Gastroesophageal sphincter (tissue), 3 donors: ENCODE data around the gene CLPTM1L.

Experiments used
- EP300 ChIP-seq: sonication (generic); formaldehyde crosslinking; IDR thresholded peaks from one replicate; pipeline ENCODE4 v1.6.1; 2017; ENCODE audit warnings: antibody characterized with exemption, mild to moderate bottlenecking
- TF ChIP-seq, protein P1 (sequence below), 4 experiments: fragments of 200-600 bp in 2 of 4; fragments of 450-650 bp in 2 of 4; sonication (generic) in 1 of 4; IDR thresholded peaks; one replicate each; pipeline ENCODE4 v1.5.1; 2017 to 2019; ENCODE audit warnings: antibody characterized with exemption in 4 of 4, mild to moderate bottlenecking in 2 of 4, moderate library complexity in 2 of 4

DNA sequence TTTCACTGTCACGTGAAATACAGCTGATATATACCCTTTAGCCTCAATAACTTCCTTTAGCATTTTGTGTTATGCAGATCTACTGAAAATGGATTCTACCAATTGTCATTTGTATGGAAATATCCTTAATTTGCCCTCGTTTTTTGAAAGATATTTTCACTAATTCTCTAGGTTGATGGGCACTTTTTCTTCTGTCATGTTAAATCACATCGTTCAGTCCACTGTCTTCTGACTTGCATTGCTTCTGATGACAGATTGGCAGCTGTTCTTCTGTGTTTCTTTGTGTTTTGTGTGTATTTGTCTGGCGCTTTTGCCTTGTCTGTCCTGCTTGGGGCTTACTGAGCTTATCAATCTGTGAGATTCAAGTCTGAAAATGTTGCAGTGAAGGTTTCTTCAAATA is 9.7 kb upstream of the CLPTM1L start:
- TF ChIP-seq, protein P1, sequence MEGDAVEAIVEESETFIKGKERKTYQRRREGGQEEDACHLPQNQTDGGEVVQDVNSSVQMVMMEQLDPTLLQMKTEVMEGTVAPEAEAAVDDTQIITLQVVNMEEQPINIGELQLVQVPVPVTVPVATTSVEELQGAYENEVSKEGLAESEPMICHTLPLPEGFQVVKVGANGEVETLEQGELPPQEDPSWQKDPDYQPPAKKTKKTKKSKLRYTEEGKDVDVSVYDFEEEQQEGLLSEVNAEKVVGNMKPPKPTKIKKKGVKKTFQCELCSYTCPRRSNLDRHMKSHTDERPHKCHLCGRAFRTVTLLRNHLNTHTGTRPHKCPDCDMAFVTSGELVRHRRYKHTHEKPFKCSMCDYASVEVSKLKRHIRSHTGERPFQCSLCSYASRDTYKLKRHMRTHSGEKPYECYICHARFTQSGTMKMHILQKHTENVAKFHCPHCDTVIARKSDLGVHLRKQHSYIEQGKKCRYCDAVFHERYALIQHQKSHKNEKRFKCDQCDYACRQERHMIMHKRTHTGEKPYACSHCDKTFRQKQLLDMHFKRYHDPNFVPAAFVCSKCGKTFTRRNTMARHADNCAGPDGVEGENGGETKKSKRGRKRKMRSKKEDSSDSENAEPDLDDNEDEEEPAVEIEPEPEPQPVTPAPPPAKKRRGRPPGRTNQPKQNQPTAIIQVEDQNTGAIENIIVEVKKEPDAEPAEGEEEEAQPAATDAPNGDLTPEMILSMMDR (IDR thresholded peaks at IDR 0.05): no peak
- no peak for TF ChIP-seq EP300
